Uterus (tissue), 2 donors: ENCODE data around the gene BMPR1B.

ENCODE experiments used
- POLR2A ChIP-seq, 2 donors: fragments of 450-650 bp; IDR thresholded peaks; one replicate each; pipeline ENCODE4 v1.6.1; 2016; ENCODE audit warnings: antibody characterized with exemption in 2 of 2, mild to moderate bottlenecking in 1 of 2, moderate library complexity in 1 of 2
- TF ChIP-seq, protein P1 (sequence below), 4 experiments: fragments of 200-600 bp in 2 of 4; fragments of 450-650 bp in 2 of 4; sonication (generic) in 2 of 4; IDR thresholded peaks; one replicate each; pipeline ENCODE4 v1.5.1; 2016 to 2019; ENCODE audit warnings: antibody characterized with exemption in 4 of 4, mild to moderate bottlenecking in 2 of 4, moderate library complexity in 1 of 4

DNA sequence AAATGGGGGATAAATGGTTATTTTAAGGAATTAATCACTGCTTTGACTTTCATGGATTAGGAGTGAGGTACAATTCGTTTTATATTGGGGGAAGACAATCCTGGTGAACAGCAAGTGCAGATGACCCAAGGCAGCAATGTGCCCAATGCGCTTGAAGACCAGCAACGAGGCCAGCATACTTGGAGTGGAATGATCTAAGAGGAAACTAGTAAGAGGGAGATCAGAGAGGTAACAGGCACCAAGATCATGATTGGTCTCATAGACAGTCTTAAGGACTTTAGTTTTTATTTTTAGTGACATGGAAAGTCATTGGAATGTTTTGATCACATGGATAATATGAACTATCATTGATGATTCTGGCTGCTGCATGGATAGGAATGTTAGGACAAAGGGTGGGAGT is 90.6 kb downstream of the BMPR1B start:
- TF ChIP-seq, protein P1, sequence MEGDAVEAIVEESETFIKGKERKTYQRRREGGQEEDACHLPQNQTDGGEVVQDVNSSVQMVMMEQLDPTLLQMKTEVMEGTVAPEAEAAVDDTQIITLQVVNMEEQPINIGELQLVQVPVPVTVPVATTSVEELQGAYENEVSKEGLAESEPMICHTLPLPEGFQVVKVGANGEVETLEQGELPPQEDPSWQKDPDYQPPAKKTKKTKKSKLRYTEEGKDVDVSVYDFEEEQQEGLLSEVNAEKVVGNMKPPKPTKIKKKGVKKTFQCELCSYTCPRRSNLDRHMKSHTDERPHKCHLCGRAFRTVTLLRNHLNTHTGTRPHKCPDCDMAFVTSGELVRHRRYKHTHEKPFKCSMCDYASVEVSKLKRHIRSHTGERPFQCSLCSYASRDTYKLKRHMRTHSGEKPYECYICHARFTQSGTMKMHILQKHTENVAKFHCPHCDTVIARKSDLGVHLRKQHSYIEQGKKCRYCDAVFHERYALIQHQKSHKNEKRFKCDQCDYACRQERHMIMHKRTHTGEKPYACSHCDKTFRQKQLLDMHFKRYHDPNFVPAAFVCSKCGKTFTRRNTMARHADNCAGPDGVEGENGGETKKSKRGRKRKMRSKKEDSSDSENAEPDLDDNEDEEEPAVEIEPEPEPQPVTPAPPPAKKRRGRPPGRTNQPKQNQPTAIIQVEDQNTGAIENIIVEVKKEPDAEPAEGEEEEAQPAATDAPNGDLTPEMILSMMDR (IDR thresholded peaks at IDR 0.05): no peak
- no peak for TF ChIP-seq POLR2A (IDR thresholded peaks at IDR 0.05)
